Fibroblast of lung (primary cell): ENCODE results near the gene ENTPD7. TPM values are rescaled to one million over a fixed set of nuclear protein-coding genes. Genes with fewer than 3 reads are reported as not detected.

ENCODE experiments used
- DNase-seq, 2 donors: peaks; one replicate each; pipeline versions ENCODE4 v3.0.0 to v3.0.0-alpha.2; 2010; ENCODE audit warnings: low read depth in 2 of 2
- H2AFZ ChIP-seq: 2 replicates; pipeline ENCODE4 v1.5.1; 2012; ENCODE audit warnings: low read length, control low read depth, inconsistent platforms
- H3K27ac ChIP-seq: 2 replicates; pipeline ENCODE4 v1.5.1; 2011; ENCODE audit warnings: low read length, control low read depth; ENCODE audit not compliant: insufficient read depth
- H3K27me3 ChIP-seq: 2 replicates; pipeline ENCODE4 v1.5.1; 2011; ENCODE audit warnings: mild to moderate bottlenecking, low read length; ENCODE audit not compliant: control insufficient read depth, insufficient read depth
- H3K36me3 ChIP-seq: 2 replicates; pipeline ENCODE4 v1.5.1; 2011; ENCODE audit warnings: low read length; ENCODE audit not compliant: control insufficient read depth, insufficient read depth
- H3K4me1 ChIP-seq: 2 replicates; pipeline ENCODE4 v1.5.1; 2011; ENCODE audit warnings: low read length; ENCODE audit not compliant: control insufficient read depth, insufficient read depth; ENCODE audit errors: extremely low read depth
- H3K4me2 ChIP-seq: 2 replicates; pipeline ENCODE4 v1.5.1; 2011; ENCODE audit warnings: low read length, control low read depth; ENCODE audit not compliant: insufficient read depth; ENCODE audit errors: extremely low read depth
- H3K4me3 ChIP-seq, 4 experiments: fragments of 200-600 bp in 1 of 4; sonication (generic) in 1 of 4; replicated peaks in 1 of 4; 2 replicates each; pipeline ENCODE4 v1.5.1; 2011 to 2016; ENCODE audit warnings: low read length in 4 of 4, low read depth in 3 of 4, mild to moderate bottlenecking in 3 of 4, control low read depth in 2 of 4, inconsistent platforms in 1 of 4, mixed read lengths in 1 of 4; ENCODE audit not compliant: insufficient read depth in 1 of 4; ENCODE audit errors: control extremely low read depth in 1 of 4
- H3K79me2 ChIP-seq: 2 replicates; pipeline ENCODE4 v1.5.1; 2012; ENCODE audit warnings: mild to moderate bottlenecking, low read length, inconsistent platforms; ENCODE audit not compliant: control insufficient read depth, insufficient read depth
- H3K9ac ChIP-seq: 2 replicates; pipeline ENCODE4 v1.5.1; 2011; ENCODE audit warnings: mild to moderate bottlenecking, low read length, control low read depth; ENCODE audit not compliant: insufficient read depth
- H3K9me3 ChIP-seq: 2 replicates; pipeline ENCODE4 v1.5.1; 2012; ENCODE audit warnings: low read depth, low read length; ENCODE audit not compliant: control insufficient read depth, insufficient read depth
- H4K20me1 ChIP-seq: 2 replicates; pipeline ENCODE4 v1.5.1; 2011; ENCODE audit warnings: low read length; ENCODE audit not compliant: control insufficient read depth, insufficient read depth; ENCODE audit errors: extremely low read depth
- CTCF ChIP-seq, 2 donors: IDR thresholded peaks in 1 of 2; conservative IDR thresholded peaks in 1 of 2; 1 replicate in 1 of 2; 2 replicates in 1 of 2; pipeline ENCODE4 v1.5.1; 2011 to 2012; ENCODE audit warnings: low read length in 2 of 2, control low read depth in 1 of 2, inconsistent platforms in 1 of 2, low read depth in 1 of 2, mild to moderate bottlenecking in 1 of 2
- EZH2 ChIP-seq: IDR thresholded peaks from 2 replicates; pipeline ENCODE4 v1.5.1; 2012; ENCODE audit warnings: low read length, control low read depth, mild to moderate bottlenecking; ENCODE audit errors: missing control alignments
- polyA plus RNA-seq, 2 donors: library from polyadenylated mRNA; depleted of rRNA in 1 of 2; stranded (reverse) in 1 of 2; unstranded in 1 of 2; fragments of >200 nt; gene quantifications; 2 replicates each; pipeline ENCODE4 v1.2.1, GENCODE V29; 2011 to 2012; ENCODE audit warnings: missing spikeins in 1 of 2
- total RNA-seq: library from RNA; depleted of rRNA; stranded (reverse); fragments of >200 nt; gene quantifications from 2 replicates; pipeline ENCODE4 v1.2.1, GENCODE V29; 2014

ENTPD7 gene
- total and polyA plus RNA-seq, 2 donors (not counting 1 experiment from before 2014, with no cell fraction given), result 17.3 to 28.9 TPM

- Histone ChIP-seq H3K27me3 (no peaks in the 10 kb centered on the region), H3K36me3 (no peaks in the 10 kb centered on the region), H3K9me3 (no peaks in the 10 kb centered on the region), H3K4me3 (no peak overlapping the region), H3K9ac (no peak overlapping the region), H2AFZ (no peak overlapping the region), H3K27ac (no peak overlapping the region), H3K4me2 (no peak overlapping the region), H4K20me1 (no peaks in the 10 kb centered on the region), H3K79me2 (no peaks in the 10 kb centered on the region), H3K4me1 (peaks cover 3% of the 10 kb centered on the region)
- TF ChIP-seq CTCF (conservative IDR thresholded peaks at IDR 0.05 in 1 of 2, IDR thresholded peaks at IDR 0.05 in 1 of 2; ENCODE audit: low read depth in 1 of 2, low read length in 2 of 2) (no peak), EZH2 (no peak)
- peak in 1 of 2 donors; percentile 55 for DNase-seq
Measured at GRCh38 chr10:99672884-99673283, 13.6 kb downstream of the ENTPD7 start.

- Histone ChIP-seq H3K36me3 (no peaks in the 10 kb centered on the region), H3K4me2 (no peak overlapping the region), H3K27me3 (no peaks in the 10 kb centered on the region), H3K9ac (no peak overlapping the region), H3K4me3 (no peak overlapping the region), H3K9me3 (no peaks in the 10 kb centered on the region), H3K27ac (no peak overlapping the region), H3K79me2 (no peaks in the 10 kb centered on the region), H2AFZ (no peak overlapping the region), H4K20me1 (no peaks in the 10 kb centered on the region), H3K4me1 (peaks cover 3% of the 10 kb centered on the region)
- TF ChIP-seq CTCF (conservative IDR thresholded peaks at IDR 0.05 in 1 of 2, IDR thresholded peaks at IDR 0.05 in 1 of 2; ENCODE audit: low read depth in 1 of 2, low read length in 2 of 2) (no peak), EZH2 (no peak)
- DNase-seq, result no peak
Measured at GRCh38 chr10:99673492-99673891, 14.2 kb downstream of the ENTPD7 start.

- H3K36me3 ChIP-seq, result peaks cover 3% of the 10 kb centered on the region
- H2AFZ ChIP-seq, result no peak overlapping the region
- no peak overlapping the region for H3K9ac ChIP-seq
- peaks cover 3% of the 10 kb centered on the region for H3K4me1 ChIP-seq
- no peak overlapping the region for H3K4me2 ChIP-seq
- H3K79me2 ChIP-seq, result no peaks in the 10 kb centered on the region
- H3K27ac ChIP-seq, result no peak overlapping the region
- H3K4me3 ChIP-seq, result no peak overlapping the region
- no peaks in the 10 kb centered on the region for H3K9me3 ChIP-seq
- no peaks in the 10 kb centered on the region for H4K20me1 ChIP-seq
- TF ChIP-seq EZH2, result no peak
- TF ChIP-seq CTCF (conservative IDR thresholded peaks at IDR 0.05 in 1 of 2, IDR thresholded peaks at IDR 0.05 in 1 of 2; ENCODE audit: low read depth in 1 of 2, low read length in 2 of 2), result no peak
- DNase-seq, result no peak
- no peaks in the 10 kb centered on the region for H3K27me3 ChIP-seq
Measured at GRCh38 chr10:99674762-99675161, 15.5 kb downstream of the ENTPD7 start.
